ENCODE measurements around the gene TRAPPC10.

The TRAPPC10 gene

DNA sequence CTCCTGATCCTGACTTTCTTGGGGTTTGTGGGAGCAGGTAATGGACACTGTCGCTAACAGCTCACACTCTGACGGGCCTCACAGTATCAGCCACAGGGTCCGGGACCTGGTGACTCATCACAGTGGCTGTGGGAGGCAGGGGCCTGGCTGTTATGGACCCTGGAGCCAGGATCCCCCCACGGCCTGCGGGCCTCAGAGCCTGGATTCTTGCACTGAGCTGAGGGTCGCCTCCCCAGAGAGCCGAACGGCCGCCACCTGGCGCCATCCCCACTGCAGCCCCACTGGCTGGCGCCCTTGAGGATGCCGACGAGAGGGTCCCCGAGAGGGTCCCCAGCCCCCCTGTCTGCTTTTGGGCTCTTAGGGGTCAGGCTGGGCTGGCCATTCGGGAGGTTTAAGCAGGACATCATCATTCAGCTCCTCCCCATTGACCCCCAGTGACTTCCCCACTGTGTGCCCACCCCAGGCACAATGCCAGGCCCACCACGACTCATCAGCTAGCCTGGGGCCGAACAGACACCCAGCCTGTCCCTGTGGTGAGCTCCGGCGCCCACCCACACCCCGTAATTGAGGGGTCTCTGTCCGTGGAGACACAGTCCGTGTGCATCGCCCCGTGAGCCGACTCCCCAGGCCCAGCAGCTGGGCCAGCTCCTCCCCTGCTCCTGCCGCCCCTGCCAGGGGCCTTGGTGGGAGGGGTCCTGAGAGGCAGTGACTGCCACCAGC is 30.8 kb upstream of the TRAPPC10 start:
- in situ Hi-C loops (cut with HindIII; ENCODE audit: low sequenced_read_pairs): no loop called here

- in situ Hi-C loops (cut with HindIII; ENCODE audit: low sequenced_read_pairs): no loop called here
Observed at GRCh38 chr21:43981871-43982210, 30.3 kb upstream of the TRAPPC10 start.

- in situ Hi-C loops (cut with HindIII; ENCODE audit: low sequenced_read_pairs): no loop called here
Observed at GRCh38 chr21:43982489-43983078, 29.5 kb upstream of the TRAPPC10 start.

DNA sequence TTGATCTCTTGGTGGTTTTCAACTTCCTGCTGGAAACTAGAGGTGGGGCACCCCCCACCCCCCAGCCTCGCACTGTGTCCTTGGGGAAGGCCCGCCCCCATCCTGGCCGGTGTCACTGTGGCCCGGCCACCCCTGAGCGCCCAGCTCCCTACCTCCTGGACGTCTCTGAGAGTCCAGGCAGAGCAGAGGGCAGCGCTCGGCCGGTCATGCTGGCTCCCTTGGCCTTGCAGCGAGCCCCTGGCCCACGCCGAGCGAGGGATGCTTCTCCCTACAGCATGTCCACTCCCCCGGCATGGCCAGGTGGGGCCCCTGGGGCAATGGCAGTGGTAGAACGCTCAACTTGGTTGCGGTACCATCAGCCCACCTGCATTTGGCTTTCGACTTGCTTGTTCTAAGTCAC is 28.7 kb upstream of the TRAPPC10 start:
- in situ Hi-C loops (cut with HindIII; ENCODE audit: low sequenced_read_pairs): no loop called here

DNA sequence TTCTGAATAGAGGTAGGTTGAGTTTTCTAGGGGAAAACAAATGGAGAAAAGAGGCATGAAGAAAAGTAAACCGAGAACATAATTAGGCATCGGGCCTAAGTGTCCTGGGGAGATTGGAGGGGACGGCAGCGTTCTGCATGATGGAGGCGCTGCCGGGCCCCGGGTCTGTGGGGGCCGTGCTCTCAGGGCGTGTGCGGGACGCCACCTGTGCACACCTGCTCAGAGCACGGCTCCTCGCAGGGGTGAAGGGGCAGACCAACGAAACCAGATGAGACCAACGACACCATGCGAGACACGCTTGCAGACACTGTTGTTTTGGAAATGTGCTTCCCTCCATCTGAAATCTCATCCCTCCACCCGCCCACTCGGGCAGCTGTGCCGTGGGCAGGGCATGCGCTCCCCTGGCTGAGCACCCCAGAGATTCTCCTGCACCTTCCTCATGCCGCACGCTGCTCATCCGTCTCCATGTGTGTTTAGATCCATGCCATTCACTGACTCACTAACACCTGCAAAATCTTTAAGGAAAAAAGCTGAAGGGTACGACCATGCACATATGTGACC is 28.2 kb upstream of the TRAPPC10 start:
- in situ Hi-C loops (cut with HindIII; ENCODE audit: low sequenced_read_pairs): no loop called here

DNA sequence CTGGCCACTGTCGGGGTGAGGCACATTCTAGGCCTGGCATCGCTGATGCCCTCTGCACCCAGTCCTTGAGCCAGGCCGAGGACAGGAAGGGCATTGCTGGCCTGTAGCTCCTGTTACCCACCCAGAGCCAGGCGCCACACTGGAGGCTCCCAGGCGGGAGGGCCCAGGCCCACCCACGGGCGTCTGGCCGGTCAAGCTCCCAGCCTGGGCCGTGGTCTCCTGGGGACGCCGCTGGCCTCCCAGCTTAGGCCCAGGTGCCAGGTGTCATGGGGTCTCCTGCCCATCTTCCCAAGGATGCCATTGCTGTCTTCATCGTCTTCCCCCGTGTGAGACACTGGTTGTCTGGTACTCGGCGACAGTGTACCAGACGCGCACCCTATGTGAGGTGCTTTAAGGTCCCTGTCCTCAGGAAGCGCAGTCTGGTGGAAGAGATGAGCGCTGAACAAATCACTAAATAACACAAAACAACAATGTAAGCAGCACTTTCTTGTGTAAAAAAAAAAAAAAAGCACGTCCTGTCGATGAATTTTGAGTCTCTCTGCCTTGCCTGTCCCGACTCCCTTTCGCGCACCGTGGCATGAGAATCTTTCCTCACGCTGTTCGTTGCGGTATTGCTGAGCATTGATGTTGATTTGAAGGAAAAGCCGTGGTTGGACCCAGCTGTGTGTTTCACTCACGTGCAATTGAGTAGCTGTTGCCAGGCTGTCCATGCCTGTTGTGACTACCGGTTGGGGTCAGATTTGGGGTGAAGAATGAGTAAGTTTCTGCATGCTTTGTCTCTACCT is 27.0 kb upstream of the TRAPPC10 start:
- in situ Hi-C loops (cut with HindIII; ENCODE audit: low sequenced_read_pairs): no loop called here

- in situ Hi-C loops (cut with HindIII; ENCODE audit: low sequenced_read_pairs): no loop called here
Observed at GRCh38 chr21:43985690-43986251, 26.3 kb upstream of the TRAPPC10 start.

GRCh38 chr21:43986544-43987451 is 25.3 kb upstream of the TRAPPC10 start:
- in situ Hi-C loops (cut with HindIII; ENCODE audit: low sequenced_read_pairs): no loop called here

DNA sequence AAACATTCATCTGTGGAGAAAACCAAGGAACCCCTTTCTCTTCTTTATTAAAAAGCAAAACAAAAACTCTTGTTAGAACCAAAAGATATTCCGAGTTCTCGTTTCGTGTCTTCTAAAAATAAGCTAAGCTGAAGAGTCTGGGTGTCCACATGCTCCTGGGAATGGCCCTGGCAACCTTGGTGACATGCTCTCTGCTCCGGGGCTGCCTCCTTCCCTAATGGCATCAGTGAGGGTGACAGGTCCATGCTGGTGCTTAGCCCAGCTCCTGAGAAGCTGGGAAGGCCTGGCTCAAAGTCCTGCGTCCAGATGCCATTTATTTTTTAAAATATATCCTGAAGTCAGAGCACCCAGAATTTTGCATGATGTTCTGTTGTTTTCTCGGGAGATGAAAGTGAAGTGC is 24.6 kb upstream of the TRAPPC10 start:
- in situ Hi-C loops (cut with HindIII; ENCODE audit: low sequenced_read_pairs): no loop called here

DNA sequence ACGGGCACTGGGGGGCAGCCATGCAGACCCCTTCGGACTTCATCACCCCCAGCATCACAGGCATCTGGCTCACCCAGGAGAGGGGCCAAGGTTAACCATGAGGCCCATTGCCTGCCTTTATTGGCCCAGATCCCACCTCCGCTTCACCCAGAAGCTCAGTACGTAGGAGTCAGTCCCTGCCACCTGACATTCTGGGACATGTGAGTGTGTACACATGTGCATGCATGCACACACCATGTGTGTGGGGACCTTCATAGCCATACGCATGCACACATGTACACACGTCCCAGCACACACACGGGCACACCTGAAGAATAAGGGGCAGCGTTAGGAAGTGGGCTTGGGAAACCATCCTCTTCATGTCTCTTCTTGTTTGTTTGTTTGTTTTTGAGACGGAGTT is 24.1 kb upstream of the TRAPPC10 start:
- in situ Hi-C loops (cut with HindIII; ENCODE audit: low sequenced_read_pairs): no loop called here

DNA sequence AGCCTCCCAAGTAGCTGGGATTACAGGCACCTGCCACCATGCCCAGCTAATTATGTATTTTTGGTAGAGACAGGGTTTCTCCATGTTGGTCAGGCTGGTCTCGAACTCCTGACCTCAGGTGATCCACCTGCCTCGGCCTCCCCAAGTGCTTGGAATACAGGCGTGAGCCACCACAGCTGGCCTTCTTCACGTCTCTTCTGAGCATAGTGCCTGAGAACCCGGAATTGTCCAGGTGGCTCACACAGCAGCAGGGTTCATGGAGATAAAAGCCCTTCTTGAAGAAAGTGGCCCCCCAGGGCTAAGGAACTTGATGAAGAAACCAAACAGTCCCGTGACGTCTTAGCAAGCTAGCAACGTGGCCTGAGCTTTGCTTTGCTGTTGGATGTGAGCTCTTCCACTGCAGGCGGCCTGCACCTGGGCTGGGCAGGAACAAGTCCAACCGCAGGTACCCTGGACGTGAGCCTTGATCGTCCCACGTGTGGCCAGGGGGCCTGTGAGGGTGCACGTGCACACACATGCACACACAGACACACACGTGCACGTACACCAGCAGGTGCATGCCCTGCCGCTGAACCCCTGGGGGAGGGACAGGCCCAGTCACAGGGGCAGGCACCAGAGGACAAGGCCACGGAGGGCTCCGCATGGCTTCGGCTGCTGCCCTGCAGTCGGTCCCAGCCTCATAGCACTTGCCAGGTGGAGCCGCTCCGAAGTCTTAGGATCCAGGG is 23.4 kb upstream of the TRAPPC10 start:
- in situ Hi-C loops (cut with HindIII; ENCODE audit: low sequenced_read_pairs): no loop called here

- in situ Hi-C loops (cut with HindIII; ENCODE audit: low sequenced_read_pairs): no loop called here
Observed at GRCh38 chr21:43989401-43989800, 22.7 kb upstream of the TRAPPC10 start.

- in situ Hi-C loops (cut with HindIII; ENCODE audit: low sequenced_read_pairs): no loop called here
Observed at GRCh38 chr21:43991447-43991991, 20.6 kb upstream of the TRAPPC10 start.

GRCh38 chr21:43992121-43992520 is 20.0 kb upstream of the TRAPPC10 start:
- in situ Hi-C loops (cut with HindIII; ENCODE audit: low sequenced_read_pairs): no loop called here

GRCh38 chr21:43993420-43993934 is 18.6 kb upstream of the TRAPPC10 start:
- in situ Hi-C loops (cut with HindIII; ENCODE audit: low sequenced_read_pairs): no loop called here

DNA sequence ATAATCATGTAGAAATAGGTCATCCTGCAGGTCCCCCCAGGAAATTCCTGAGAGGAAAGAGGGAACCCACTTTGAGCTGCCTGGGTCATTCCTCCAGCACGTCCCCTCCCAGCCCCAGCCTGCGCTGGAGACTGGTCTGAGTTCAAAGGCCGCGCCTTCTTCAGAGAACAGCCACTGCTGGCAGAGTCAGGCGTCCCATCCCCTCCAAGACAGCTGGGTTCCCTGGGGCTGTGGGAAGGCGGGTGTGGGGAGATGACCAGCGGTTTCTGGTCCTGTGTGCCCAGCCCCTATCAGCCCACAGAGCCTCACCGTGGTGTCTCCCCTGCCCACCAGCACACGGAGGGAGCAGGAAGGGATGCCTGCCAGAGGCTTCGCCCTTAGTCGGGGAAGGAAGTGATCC is 18.0 kb upstream of the TRAPPC10 start:
- in situ Hi-C loops (cut with HindIII; ENCODE audit: low sequenced_read_pairs): no loop called here

DNA sequence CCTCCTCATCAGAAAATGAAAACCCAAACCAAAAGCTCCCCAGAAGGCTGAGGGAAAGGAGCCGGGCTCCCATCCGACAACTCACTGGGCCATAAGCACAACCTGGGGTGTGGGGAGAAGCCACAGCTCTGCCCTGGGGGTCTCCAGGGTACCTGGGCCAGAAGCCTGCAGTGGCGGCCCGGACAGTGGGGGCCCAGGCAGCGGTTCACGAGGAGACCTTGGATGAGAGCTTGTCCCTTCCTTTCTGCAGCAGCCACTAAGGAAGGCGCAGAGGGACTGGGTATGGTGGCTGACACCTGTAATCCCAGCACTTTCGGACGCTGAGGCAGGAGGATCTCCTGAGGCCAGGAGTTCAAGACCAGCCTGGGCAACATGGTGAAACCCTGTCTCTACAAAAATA is 17.5 kb upstream of the TRAPPC10 start:
- in situ Hi-C loops (cut with HindIII; ENCODE audit: low sequenced_read_pairs): no loop called here

DNA sequence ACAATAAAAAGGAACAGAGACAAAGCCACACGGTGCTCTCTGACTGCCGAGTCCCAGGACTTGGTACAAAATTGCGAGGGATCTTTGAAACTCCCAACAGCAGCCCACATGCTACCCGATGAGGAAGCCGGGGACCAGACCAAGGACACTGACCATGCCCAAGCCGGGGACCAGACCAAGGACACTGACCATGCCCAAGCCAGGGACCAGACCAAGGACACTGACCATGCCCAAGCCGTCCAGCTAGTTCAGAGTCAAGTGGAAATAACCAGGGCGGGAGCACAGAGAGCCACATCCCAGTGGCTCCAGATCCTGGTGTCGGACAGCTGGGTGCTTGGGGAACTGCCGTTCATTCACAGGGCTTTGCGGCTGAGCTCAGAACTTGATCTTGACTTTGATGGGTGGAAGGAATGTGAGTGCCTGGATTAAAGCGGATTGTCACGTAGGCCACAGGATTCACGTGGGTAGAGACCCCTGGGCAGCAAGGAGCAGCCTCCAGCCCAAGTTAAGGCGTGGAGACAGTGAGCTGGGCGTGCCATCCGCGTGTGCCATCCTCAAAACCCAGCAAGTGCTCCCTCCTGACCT is 16.5 kb upstream of the TRAPPC10 start:
- in situ Hi-C loops (cut with HindIII; ENCODE audit: low sequenced_read_pairs): no loop called here

All from endothelial cell of hepatic sinusoid (primary cell).